ENCODE measurements around the gene VILL.

GRCh38 chr3:37945807-37946530, 44.6 kb upstream of the VILL start:
- TF ChIP-seq, protein P1, sequence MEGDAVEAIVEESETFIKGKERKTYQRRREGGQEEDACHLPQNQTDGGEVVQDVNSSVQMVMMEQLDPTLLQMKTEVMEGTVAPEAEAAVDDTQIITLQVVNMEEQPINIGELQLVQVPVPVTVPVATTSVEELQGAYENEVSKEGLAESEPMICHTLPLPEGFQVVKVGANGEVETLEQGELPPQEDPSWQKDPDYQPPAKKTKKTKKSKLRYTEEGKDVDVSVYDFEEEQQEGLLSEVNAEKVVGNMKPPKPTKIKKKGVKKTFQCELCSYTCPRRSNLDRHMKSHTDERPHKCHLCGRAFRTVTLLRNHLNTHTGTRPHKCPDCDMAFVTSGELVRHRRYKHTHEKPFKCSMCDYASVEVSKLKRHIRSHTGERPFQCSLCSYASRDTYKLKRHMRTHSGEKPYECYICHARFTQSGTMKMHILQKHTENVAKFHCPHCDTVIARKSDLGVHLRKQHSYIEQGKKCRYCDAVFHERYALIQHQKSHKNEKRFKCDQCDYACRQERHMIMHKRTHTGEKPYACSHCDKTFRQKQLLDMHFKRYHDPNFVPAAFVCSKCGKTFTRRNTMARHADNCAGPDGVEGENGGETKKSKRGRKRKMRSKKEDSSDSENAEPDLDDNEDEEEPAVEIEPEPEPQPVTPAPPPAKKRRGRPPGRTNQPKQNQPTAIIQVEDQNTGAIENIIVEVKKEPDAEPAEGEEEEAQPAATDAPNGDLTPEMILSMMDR (IDR thresholded peaks at IDR 0.05; ENCODE audit: borderline replicate concordance, extremely low read depth, low read length, poor library complexity, severe bottlenecking), result no peak
- no peak for TF ChIP-seq EZH2 (IDR thresholded peaks at IDR 0.05; ENCODE audit: borderline replicate concordance, low read depth, low read length, severe bottlenecking)
